Adipocyte (in vitro differentiated cells): ENCODE results near the gene ZNF597.

Experiments
- DNase-seq: peaks from one replicate; pipeline ENCODE4 v3.0.0-alpha.2; 2015; ENCODE audit warnings: low read depth
- H3K27me3 ChIP-seq: replicated peaks from 2 replicates; pipeline ENCODE4 v1.7.0; 2013; ENCODE audit warnings: mild to moderate bottlenecking, low read length, moderate library complexity; ENCODE audit not compliant: control insufficient read depth, insufficient read depth
- H3K36me3 ChIP-seq: 2 replicates; pipeline ENCODE4 v1.7.0; 2013; ENCODE audit warnings: low read length, mild to moderate bottlenecking, moderate library complexity; ENCODE audit not compliant: control insufficient read depth, insufficient read depth, severe bottlenecking
- H3K4me1 ChIP-seq: 2 replicates; pipeline ENCODE4 v1.7.0; 2013; ENCODE audit warnings: mild to moderate bottlenecking, low read length, moderate library complexity; ENCODE audit not compliant: control insufficient read depth, insufficient read depth
- H3K4me3 ChIP-seq: 2 replicates; pipeline ENCODE4 v1.7.0; 2013; ENCODE audit warnings: mild to moderate bottlenecking, low read length, moderate library complexity
- H3K9ac ChIP-seq: 2 replicates; pipeline ENCODE4 v1.7.0; 2013; ENCODE audit warnings: mild to moderate bottlenecking, low read length, moderate library complexity
- H3K9me3 ChIP-seq: 2 replicates; pipeline ENCODE4 v1.7.0; 2013; ENCODE audit warnings: mild to moderate bottlenecking, low read length, moderate library complexity; ENCODE audit not compliant: control insufficient read depth

ZNF597 gene

DNA sequence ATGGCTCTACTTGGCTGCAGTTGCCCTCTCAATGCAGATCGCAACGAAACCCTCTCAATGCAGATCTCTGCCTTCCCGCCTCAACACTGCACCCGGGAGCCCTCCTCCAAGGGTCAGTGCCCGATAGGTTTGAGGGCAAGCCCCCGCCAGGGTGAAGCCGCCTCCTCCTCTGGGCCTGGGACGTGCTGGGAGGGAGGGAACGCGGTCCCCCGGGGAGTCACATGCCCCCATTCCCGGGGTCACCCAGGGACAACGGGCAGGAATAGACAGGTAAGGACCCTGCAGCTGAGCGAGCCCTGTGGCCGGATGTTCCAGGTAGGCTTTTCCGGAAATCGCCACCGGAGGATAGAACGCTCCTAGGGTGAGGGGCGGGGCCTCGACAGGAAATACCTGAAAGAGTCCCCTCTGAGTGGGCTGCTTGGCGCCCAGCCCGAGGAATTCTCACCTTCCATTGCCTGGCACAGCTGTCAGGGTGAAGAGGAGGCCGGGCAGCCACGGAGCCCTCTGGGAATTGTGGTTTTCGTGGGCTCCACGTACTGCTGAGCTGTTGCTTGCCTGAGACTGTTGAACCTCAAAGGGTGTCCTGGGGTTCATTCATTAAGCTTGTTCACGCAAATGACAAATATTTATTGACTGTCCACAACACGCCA lies 29.4 kb downstream of the ZNF597 start:
- Histone ChIP-seq H3K9me3 (peaks cover 51% of the 10 kb centered on the region), H3K36me3 (peaks cover 19% of the 10 kb centered on the region), H3K9ac (no peak overlapping the region), H3K4me1 (no peaks in the 10 kb centered on the region), H3K27me3 (no peaks in the 10 kb centered on the region), H3K4me3 (no peak overlapping the region)
- DNase-seq: no peak

GRCh38 chr16:3408561-3409197 lies 34.6 kb downstream of the ZNF597 start:
- no peaks in the 10 kb centered on the region for H3K4me1 ChIP-seq
- H3K36me3 ChIP-seq: peaks cover 70% of the 10 kb centered on the region
- no peaks in the 10 kb centered on the region for H3K27me3 ChIP-seq
- peak overlapping the region; percentile 77 for H3K4me3 ChIP-seq
- H3K9me3 ChIP-seq: peaks cover 92% of the 10 kb centered on the region
- no peak overlapping the region for H3K9ac ChIP-seq
- no peak for DNase-seq

- Histone ChIP-seq H3K36me3 (peaks cover 49% of the 10 kb centered on the region), H3K4me1 (peaks cover 11% of the 10 kb centered on the region), H3K4me3 (peak overlapping the region; percentile 99), H3K27me3 (no peaks in the 10 kb centered on the region), H3K9ac (peak overlapping the region; percentile 96), H3K9me3 (peaks cover 34% of the 10 kb centered on the region)
- peak; percentile 31 for DNase-seq
Measured at GRCh38 chr16:3401719-3402397, 41.4 kb downstream of the ZNF597 start.

GRCh38 chr16:3400779-3401688 lies 42.3 kb downstream of the ZNF597 start, which contains the start of the genes ZNF174 and ZSCAN32:
Gene ZNF174, plus strand, starts transcription at chr16:3401215. Its CDS starts 790 bp downstream, at chr16:3402005.
Gene ZSCAN32, minus strand, starts transcription at chr16:3401004. Its CDS starts 3,447 bp downstream, at chr16:3397557.
- Histone ChIP-seq H3K27me3 (no peaks in the 10 kb centered on the region), H3K9ac (peak within 1 kb of the TSS; percentile 96), H3K9me3 (peaks cover 25% of the 10 kb centered on the region), H3K4me3 (peak within 1 kb of the TSS; percentile 99), H3K36me3 (peaks cover 49% of the 10 kb centered on the region), H3K4me1 (peaks cover 14% of the 10 kb centered on the region)
- DNase-seq: peak; percentile 99

DNA sequence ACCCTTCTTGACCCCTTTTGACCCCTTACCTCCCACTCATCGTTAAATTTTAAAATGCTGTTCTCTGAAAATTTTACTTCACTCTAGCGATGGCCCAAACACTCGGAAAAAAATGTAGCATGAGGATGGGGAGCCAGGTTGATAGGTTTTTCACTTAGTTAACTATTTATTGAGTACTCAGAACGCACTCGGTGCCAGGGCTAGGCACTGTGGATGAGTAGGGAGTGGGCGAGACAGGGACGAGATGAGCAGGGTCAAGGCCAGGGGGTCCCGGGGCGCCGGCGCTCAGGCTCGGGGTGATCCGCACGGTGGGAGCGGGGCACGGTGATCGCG lies 42.9 kb downstream of the ZNF597 start:
- no peak for DNase-seq
- H3K9ac ChIP-seq: peak overlapping the region; percentile 96
- peak overlapping the region; percentile 99 for H3K4me3 ChIP-seq
- peaks cover 49% of the 10 kb centered on the region for H3K36me3 ChIP-seq
- no peaks in the 10 kb centered on the region for H3K27me3 ChIP-seq
- peaks cover 14% of the 10 kb centered on the region for H3K4me1 ChIP-seq
- peaks cover 19% of the 10 kb centered on the region for H3K9me3 ChIP-seq

- H3K4me3 ChIP-seq: no peak overlapping the region
- peaks cover 69% of the 10 kb centered on the region for H3K36me3 ChIP-seq
- H3K9ac ChIP-seq: no peak overlapping the region
- H3K4me1 ChIP-seq: no peaks in the 10 kb centered on the region
- H3K9me3 ChIP-seq: peaks cover 46% of the 10 kb centered on the region
- DNase-seq: no peak
- H3K27me3 ChIP-seq: no peaks in the 10 kb centered on the region
Measured at GRCh38 chr16:3389663-3390338, 53.5 kb downstream of the ZNF597 start.

- DNase-seq: no peak
- Histone ChIP-seq H3K27me3 (no peaks in the 10 kb centered on the region), H3K4me3 (no peak overlapping the region), H3K36me3 (peaks cover 69% of the 10 kb centered on the region), H3K9me3 (peaks cover 61% of the 10 kb centered on the region), H3K9ac (no peak overlapping the region), H3K4me1 (no peaks in the 10 kb centered on the region)
Measured at GRCh38 chr16:3388325-3388724, 55.0 kb downstream of the ZNF597 start.

DNA sequence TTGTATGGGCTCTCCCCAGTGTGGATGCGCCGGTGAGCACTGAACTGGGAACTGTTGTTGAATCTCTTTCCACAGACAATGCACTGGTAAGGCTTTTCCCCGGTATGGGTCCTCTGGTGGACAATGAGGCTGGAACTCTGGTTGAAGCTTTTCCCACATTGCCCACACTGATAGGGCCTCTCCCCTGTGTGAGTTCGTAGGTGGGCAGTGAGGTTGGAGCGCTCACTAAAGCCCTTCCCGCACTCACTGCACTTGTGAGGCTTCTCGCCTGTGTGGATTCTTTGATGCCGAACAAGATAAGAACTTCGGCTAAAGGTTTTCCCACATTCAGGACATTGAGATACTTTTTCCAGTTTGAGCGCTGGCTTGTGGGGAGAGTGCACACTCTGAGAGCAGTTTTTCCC lies 60.3 kb downstream of the ZNF597 start:
- H3K36me3 ChIP-seq: peaks cover 66% of the 10 kb centered on the region
- H3K4me1 ChIP-seq: no peaks in the 10 kb centered on the region
- H3K27me3 ChIP-seq: no peaks in the 10 kb centered on the region
- peaks cover 85% of the 10 kb centered on the region for H3K9me3 ChIP-seq
- DNase-seq: no peak
- peak overlapping the region; percentile 79 for H3K4me3 ChIP-seq
- no peak overlapping the region for H3K9ac ChIP-seq
